PC-3 (cell line): ENCODE measurements around the gene HAP1.

Source experiments
- CTCF ChIP-seq: fragments of 300-600 bp; sonication (generic); conservative IDR thresholded peaks from 2 replicates; pipeline ENCODE4 v1.5.1; 2017; ENCODE audit warnings: antibody characterized with exemption, low read depth, mild to moderate bottlenecking, low read length
- EZH2 ChIP-seq: fragments of 300-600 bp; sonication (generic); IDR thresholded peaks from one replicate; pipeline ENCODE4 v1.6.1; 2017; ENCODE audit warnings: antibody characterized with exemption, mild to moderate bottlenecking, low read length; ENCODE audit not compliant: unreplicated experiment
- EZH2phosphoT487 ChIP-seq: fragments of 300-600 bp; sonication (generic); IDR thresholded peaks from 2 replicates; pipeline ENCODE4 v1.6.1; 2018; ENCODE audit warnings: mild to moderate bottlenecking, antibody characterized with exemption, low read length, borderline replicate concordance

DNA sequence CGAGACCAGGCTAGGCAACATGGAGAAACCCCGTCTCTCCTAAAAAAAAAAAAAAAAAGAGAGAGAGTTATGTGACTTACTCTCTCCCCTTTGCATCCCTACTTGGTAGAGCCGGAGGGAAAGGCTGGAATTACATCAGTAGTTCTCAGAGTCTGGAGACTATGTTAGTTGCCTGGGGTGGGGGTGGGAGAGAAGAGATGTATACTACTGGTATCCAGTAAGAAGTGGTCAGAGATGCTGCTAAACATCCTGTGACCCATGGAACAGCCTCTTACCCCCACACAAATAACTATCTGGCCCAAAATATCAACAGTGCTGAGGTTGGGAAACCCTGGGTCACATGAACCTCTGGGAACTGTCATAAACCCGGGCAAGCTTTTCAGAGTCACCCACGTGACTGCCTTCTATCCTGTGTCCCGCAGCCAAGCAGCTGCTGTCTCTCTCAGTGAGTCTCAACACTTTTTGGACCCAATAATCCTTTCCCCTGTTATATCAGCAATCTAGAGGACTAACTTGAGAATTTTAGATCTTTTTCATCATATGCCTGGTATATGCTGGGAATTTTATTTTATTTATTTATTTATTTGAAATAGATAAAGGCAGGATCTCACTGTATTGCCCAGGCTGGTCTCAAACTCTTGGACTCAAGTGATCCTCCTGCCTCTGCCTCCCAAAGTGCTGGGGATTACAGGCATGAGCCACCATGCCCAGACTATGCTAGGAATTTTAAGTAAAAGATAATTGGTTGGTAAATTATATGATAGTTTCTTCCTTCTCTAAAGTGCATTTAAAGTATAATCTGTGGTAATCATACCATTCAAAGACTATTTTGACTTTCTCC, 37.1 kb downstream of the HAP1 start:
- TF ChIP-seq CTCF (no peak), EZH2phosphoT487 (no peak), EZH2 (no peak)
